A673 (cell line): ENCODE data around the gene ELP5. TPM values are rescaled to one million over a fixed set of nuclear protein-coding genes. Genes with fewer than 3 reads are reported as not detected.

Source experiments
- BruUV-seq: library from RNA; stranded (reverse); fragments of 400-500 nt; replicated peaks from 2 replicates; lab custom pipeline; 2021; lab: Mats Ljungman, UMichigan
- CTCF ChIA-PET: fragments of 300-600 bp; sonication (Branson Sonifier 250); formaldehyde crosslinking; loops from one replicate; lab custom pipeline; 2022; ENCODE audit warnings: antibody characterized with exemption; lab: Charles Lee
- POLR2A ChIA-PET: fragments of 300-600 bp; sonication (Branson Sonifier 250); formaldehyde crosslinking; loops from one replicate; lab custom pipeline; 2022; ENCODE audit warnings: antibody characterized with exemption; ENCODE audit not compliant: low non-redundant PET; lab: Charles Lee
- DNase-seq: peaks from one replicate; pipeline ENCODE4 v3.0.0-alpha.2; 2015; ENCODE audit warnings: low spot score
- H3K27ac ChIP-seq: fragments of 200-600 bp; sonication (generic); 2 replicates; pipeline ENCODE4 v1.5.1; 2016; ENCODE audit warnings: mixed run types, low read depth, mild to moderate bottlenecking, mixed read lengths, antibody characterized with exemption, low read length; ENCODE audit not compliant: poor library complexity, severe bottlenecking
- H3K27me3 ChIP-seq: fragments of 200-600 bp; sonication (generic); replicated peaks from 2 replicates; pipeline ENCODE4 v1.6.1; 2017; ENCODE audit warnings: mixed run types, low read depth, mild to moderate bottlenecking, mixed read lengths, antibody characterized with exemption, low read length; ENCODE audit not compliant: insufficient read depth, poor library complexity
- H3K36me3 ChIP-seq: fragments of 200-600 bp; sonication (generic); 2 replicates; pipeline ENCODE4 v1.6.1; 2016; ENCODE audit warnings: mixed run types, mild to moderate bottlenecking, mixed read lengths, antibody characterized with exemption, low read length; ENCODE audit not compliant: insufficient read depth, poor library complexity, severe bottlenecking
- H3K4me1 ChIP-seq: fragments of 200-600 bp; sonication (generic); 2 replicates; pipeline ENCODE4 v1.6.1; 2017; ENCODE audit warnings: mixed run types, mild to moderate bottlenecking, mixed read lengths, antibody characterized with exemption, low read length; ENCODE audit not compliant: insufficient read depth, poor library complexity, severe bottlenecking
- H3K4me3 ChIP-seq: fragments of 200-600 bp; sonication (generic); 2 replicates; pipeline ENCODE4 v1.5.1; 2016; ENCODE audit warnings: low read depth, mixed run types, mild to moderate bottlenecking, mixed read lengths, low read length; ENCODE audit not compliant: poor library complexity, severe bottlenecking
- H3K9me3 ChIP-seq: fragments of 200-600 bp; sonication (generic); 2 replicates; pipeline ENCODE4 v1.6.1; 2016; ENCODE audit warnings: mixed run types, low read depth, mild to moderate bottlenecking, mixed read lengths, antibody characterized with exemption, low read length; ENCODE audit not compliant: poor library complexity, severe bottlenecking
- CTCF ChIP-seq: fragments of 300-800, 200-600 bp; sonication (generic); conservative IDR thresholded peaks from 2 replicates; pipeline ENCODE4 v1.5.1; 2017; ENCODE audit warnings: low read depth, mild to moderate bottlenecking, antibody characterized with exemption, low read length, moderate library complexity, mixed read lengths
- EZH2 ChIP-seq: fragments of 200-600 bp; sonication (generic); IDR thresholded peaks from 2 replicates; pipeline ENCODE4 v1.6.1; 2017; ENCODE audit warnings: borderline replicate concordance, low read depth, mild to moderate bottlenecking, mixed read lengths, antibody characterized with exemption, low read length; ENCODE audit not compliant: poor library complexity, severe bottlenecking
- intact Hi-C: fragments of 100-400 bp; cut with micrococcal nuclease; formaldehyde crosslinking; loops from one replicate; pipeline ENCODE4 v1.10.0; 2022; ENCODE audit not compliant: unreplicated experiment
- total RNA-seq: library from RNA; stranded (reverse); gene quantifications from 2 replicates; pipeline ENCODE4 v1.2.3, GENCODE V29; 2021

Gene ELP5
- total RNA-seq, 1 experiment from 2014 or later, result 128 TPM

GRCh38 chr17:7246779-7247178, 5.2 kb upstream of the ELP5 start:
- TF ChIP-seq EZH2 (no peak), CTCF (no peak)
- Histone ChIP-seq H3K27ac (no peak overlapping the region), H3K9me3 (no peaks in the 10 kb centered on the region), H3K4me3 (no peak overlapping the region), H3K36me3 (peaks cover 32% of the 10 kb centered on the region), H3K4me1 (peaks cover 17% of the 10 kb centered on the region), H3K27me3 (no peaks in the 10 kb centered on the region)
- CTCF ChIA-PET, result no interaction called here
- intact Hi-C loops, result no loop called here
- no peak for DNase-seq
- POLR2A ChIA-PET, result no interaction called here
- no TSS peak for BruUV-seq

GRCh38 chr17:7248796-7249195, 3.2 kb upstream of the ELP5 start:
- Histone ChIP-seq H3K36me3 (peaks cover 30% of the 10 kb centered on the region), H3K4me3 (no peak overlapping the region), H3K4me1 (peaks cover 17% of the 10 kb centered on the region), H3K27ac (peak overlapping the region; percentile 47), H3K27me3 (no peaks in the 10 kb centered on the region), H3K9me3 (no peaks in the 10 kb centered on the region)
- BruUV-seq, result no TSS peak
- intact Hi-C loops, result no loop called here
- POLR2A ChIA-PET, result no interaction called here
- TF ChIP-seq CTCF (no peak), EZH2 (no peak)
- CTCF ChIA-PET, result interaction anchor here (1.2 kb wide), 1 partner anchor 312 kb away, joined by 3 read pairs; no protein-coding TSS in a partner anchor
- DNase-seq, result no peak

- no peaks in the 10 kb centered on the region for H3K27me3 ChIP-seq
- peak overlapping the region; percentile 47 for H3K27ac ChIP-seq
- peaks cover 28% of the 10 kb centered on the region for H3K36me3 ChIP-seq
- H3K9me3 ChIP-seq, result no peaks in the 10 kb centered on the region
- no peak overlapping the region for H3K4me3 ChIP-seq
- H3K4me1 ChIP-seq, result peaks cover 17% of the 10 kb centered on the region
- no peak for TF ChIP-seq EZH2
- no peak for TF ChIP-seq CTCF
- ChIA-PET CTCF (interaction anchor here (1.2 kb wide), 1 partner anchor 311 kb away, joined by 3 read pairs; no protein-coding TSS in a partner anchor), POLR2A (no interaction called here)
- BruUV-seq, result no TSS peak
- intact Hi-C loops, result no loop called here
- DNase-seq, result no peak
These were observed 2.8 kb upstream of the ELP5 start for GRCh38 chr17:7249214-7249613.
